Astrocyte (in vitro differentiated cells and primary cell): ENCODE measurements around the gene SLC6A3. TPM values are rescaled to one million over a fixed set of nuclear protein-coding genes. Genes with fewer than 3 reads are reported as not detected.
A peak's percentile ranks its signal among the peaks of the same experiment; 100 is the strongest.

Experiments
- DNase-seq: peaks from one replicate; pipeline ENCODE4 v3.0.0-alpha.2; 2010; ENCODE audit warnings: low read depth
- FAIRE-seq: peaks from 2 replicates; lab custom pipeline; 2011; peaks lifted over from hg19 to GRCh38; lab: Jason Lieb, UNC
- H2AFZ ChIP-seq: 2 replicates; pipeline ENCODE4 v1.6.0; 2012; ENCODE audit warnings: low read depth, low read length, inconsistent platforms
- H3K27ac ChIP-seq: 2 replicates; pipeline ENCODE4 v1.5.1; 2011; ENCODE audit warnings: low read depth, low read length, inconsistent platforms
- H3K27me3 ChIP-seq: 2 replicates; pipeline ENCODE4 v1.6.0; 2011; ENCODE audit warnings: low read length, inconsistent platforms; ENCODE audit not compliant: insufficient read depth
- H3K36me3 ChIP-seq: 2 replicates; pipeline ENCODE4 v1.5.1; 2011; ENCODE audit warnings: low read length, inconsistent platforms; ENCODE audit not compliant: insufficient read depth
- H3K4me1 ChIP-seq: 2 replicates; pipeline ENCODE4 v1.5.1; 2011; ENCODE audit warnings: low read length, inconsistent platforms; ENCODE audit not compliant: insufficient read depth
- H3K4me2 ChIP-seq: 2 replicates; pipeline ENCODE4 v1.6.0; 2012; ENCODE audit warnings: low read length, inconsistent platforms
- H3K4me3 ChIP-seq: 2 replicates; pipeline ENCODE4 v1.5.1; 2011; ENCODE audit warnings: low read depth, mild to moderate bottlenecking, low read length, inconsistent platforms; ENCODE audit not compliant: insufficient read depth
- H3K79me2 ChIP-seq: 2 replicates; pipeline ENCODE4 v1.6.0; 2012; ENCODE audit warnings: mild to moderate bottlenecking, low read length, inconsistent platforms; ENCODE audit not compliant: insufficient read depth
- H3K9ac ChIP-seq: 2 replicates; pipeline ENCODE4 v1.6.0; 2012; ENCODE audit warnings: mild to moderate bottlenecking, low read length, inconsistent platforms
- H3K9me3 ChIP-seq: 2 replicates; pipeline ENCODE4 v1.5.1; 2012; ENCODE audit warnings: low read depth, mild to moderate bottlenecking, low read length, inconsistent platforms; ENCODE audit not compliant: insufficient read depth
- H4K20me1 ChIP-seq: 2 replicates; pipeline ENCODE4 v1.6.0; 2012; ENCODE audit warnings: low read length, inconsistent platforms; ENCODE audit not compliant: insufficient read depth
- H3K27ac Mint-ChIP-seq: one replicate; pipeline ENCODE4 v1.8.0; 2021; ENCODE audit warnings: mild to moderate bottlenecking, mixed read lengths; ENCODE audit not compliant: unreplicated experiment
- H3K27me3 Mint-ChIP-seq: one replicate; pipeline ENCODE4 v1.8.0; 2021; ENCODE audit warnings: low read depth, mixed read lengths; ENCODE audit not compliant: unreplicated experiment
- H3K36me3 Mint-ChIP-seq: one replicate; pipeline ENCODE4 v1.8.0; 2021; ENCODE audit warnings: low read depth, mixed read lengths; ENCODE audit not compliant: unreplicated experiment
- H3K4me1 Mint-ChIP-seq: one replicate; pipeline ENCODE4 v1.8.0; 2021; ENCODE audit warnings: low read depth, mixed read lengths; ENCODE audit not compliant: unreplicated experiment
- H3K4me3 Mint-ChIP-seq: one replicate; pipeline ENCODE4 v1.8.0; 2021; ENCODE audit warnings: mild to moderate bottlenecking, moderate library complexity, mixed read lengths; ENCODE audit not compliant: unreplicated experiment
- H3K9me3 Mint-ChIP-seq: one replicate; pipeline ENCODE4 v1.8.0; 2021; ENCODE audit warnings: mild to moderate bottlenecking, mixed read lengths; ENCODE audit not compliant: unreplicated experiment
- EZH2 ChIP-seq: IDR thresholded peaks from 2 replicates; pipeline ENCODE4 v1.6.1; 2012; ENCODE audit warnings: mild to moderate bottlenecking, low read length, inconsistent platforms; ENCODE audit not compliant: insufficient read depth
- total RNA-seq: library from RNA; stranded (reverse); gene quantifications from 2 replicates; pipeline ENCODE4 v1.2.1, GENCODE V29; 2021
- TF ChIP-seq, protein P1 (sequence below): IDR thresholded peaks from 2 replicates; pipeline ENCODE4 v1.5.1; 2011; ENCODE audit warnings: low read depth, mild to moderate bottlenecking, inconsistent platforms, low read length, moderate library complexity; ENCODE audit not compliant: insufficient read depth

The SLC6A3 gene
- total RNA-seq, 1 donor from 2014 or later: 0.07 TPM

- Histone ChIP-seq H4K20me1 (peaks cover 36% of the 10 kb centered on the region), H3K27me3 (no peaks in the 10 kb centered on the region), H3K4me3 (peak overlapping the region; percentile 97), H3K4me2 (peak overlapping the region; percentile 94), H3K9me3 (no peaks in the 10 kb centered on the region), H3K4me1 (peaks cover 12% of the 10 kb centered on the region), H3K36me3 (peaks cover 12% of the 10 kb centered on the region), H3K79me2 (peaks cover 40% of the 10 kb centered on the region), H3K9ac (peak overlapping the region; percentile 99), H3K27ac (no peak overlapping the region), H2AFZ (peak overlapping the region; percentile 66)
- peaks cover 15% of the 10 kb centered on the region for H3K4me1 Mint-ChIP-seq
- H3K9me3 Mint-ChIP-seq: no peaks in the 10 kb centered on the region
- DNase-seq: peak; percentile 4
- H3K27ac Mint-ChIP-seq: peak overlapping the region; percentile 43
- TF ChIP-seq, protein P1, sequence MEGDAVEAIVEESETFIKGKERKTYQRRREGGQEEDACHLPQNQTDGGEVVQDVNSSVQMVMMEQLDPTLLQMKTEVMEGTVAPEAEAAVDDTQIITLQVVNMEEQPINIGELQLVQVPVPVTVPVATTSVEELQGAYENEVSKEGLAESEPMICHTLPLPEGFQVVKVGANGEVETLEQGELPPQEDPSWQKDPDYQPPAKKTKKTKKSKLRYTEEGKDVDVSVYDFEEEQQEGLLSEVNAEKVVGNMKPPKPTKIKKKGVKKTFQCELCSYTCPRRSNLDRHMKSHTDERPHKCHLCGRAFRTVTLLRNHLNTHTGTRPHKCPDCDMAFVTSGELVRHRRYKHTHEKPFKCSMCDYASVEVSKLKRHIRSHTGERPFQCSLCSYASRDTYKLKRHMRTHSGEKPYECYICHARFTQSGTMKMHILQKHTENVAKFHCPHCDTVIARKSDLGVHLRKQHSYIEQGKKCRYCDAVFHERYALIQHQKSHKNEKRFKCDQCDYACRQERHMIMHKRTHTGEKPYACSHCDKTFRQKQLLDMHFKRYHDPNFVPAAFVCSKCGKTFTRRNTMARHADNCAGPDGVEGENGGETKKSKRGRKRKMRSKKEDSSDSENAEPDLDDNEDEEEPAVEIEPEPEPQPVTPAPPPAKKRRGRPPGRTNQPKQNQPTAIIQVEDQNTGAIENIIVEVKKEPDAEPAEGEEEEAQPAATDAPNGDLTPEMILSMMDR: no peak
- no peak for TF ChIP-seq EZH2
- FAIRE-seq: no peak
- H3K27me3 Mint-ChIP-seq: no peaks in the 10 kb centered on the region
- peaks cover 13% of the 10 kb centered on the region for H3K36me3 Mint-ChIP-seq
- peak overlapping the region; percentile 92 for H3K4me3 Mint-ChIP-seq
Observed at GRCh38 chr5:1343931-1344901, 101.0 kb downstream of the SLC6A3 start.

- Mint-ChIP-seq H3K36me3 (peaks cover 13% of the 10 kb centered on the region), H3K4me1 (peaks cover 15% of the 10 kb centered on the region), H3K4me3 (peak overlapping the region; percentile 92), H3K9me3 (no peaks in the 10 kb centered on the region), H3K27me3 (no peaks in the 10 kb centered on the region), H3K27ac (peak overlapping the region; percentile 26)
- Histone ChIP-seq H3K9ac (peak overlapping the region; percentile 31), H3K4me2 (peak overlapping the region; percentile 94), H3K4me3 (no peak overlapping the region), H3K27ac (no peak overlapping the region), H3K4me1 (peaks cover 12% of the 10 kb centered on the region), H3K27me3 (no peaks in the 10 kb centered on the region), H4K20me1 (peaks cover 36% of the 10 kb centered on the region), H2AFZ (no peak overlapping the region), H3K36me3 (peaks cover 13% of the 10 kb centered on the region), H3K79me2 (peaks cover 40% of the 10 kb centered on the region), H3K9me3 (no peaks in the 10 kb centered on the region)
- TF ChIP-seq, protein P1: no peak
- TF ChIP-seq EZH2: no peak
- no peak for FAIRE-seq
- no peak for DNase-seq
Observed at GRCh38 chr5:1343315-1343751, 101.9 kb downstream of the SLC6A3 start.

Other genes with a start within 250 kb of the SLC6A3 start
- gene SLC6A19, start 243.8 kb downstream of the SLC6A3 start, total RNA-seq: not detected in 2 replicates
- gene SLC6A18, start 220.1 kb downstream of the SLC6A3 start, total RNA-seq: not detected in 2 replicates
- 0.10 and 0.50 TPM in 2 replicates for gene TERT, start 150.4 kb downstream of the SLC6A3 start, total RNA-seq
- 131 TPM in 2 replicates for gene CLPTM1L, start 100.3 kb downstream of the SLC6A3 start, total RNA-seq
- gene LPCAT1, start 78.5 kb upstream of the SLC6A3 start, total RNA-seq: 35.7 and 41.9 TPM in 2 replicates